ENCODE data around the gene DNMT1.
A peak's percentile ranks its signal among the peaks of the same experiment; 100 is the strongest.

DNMT1 gene

DNA sequence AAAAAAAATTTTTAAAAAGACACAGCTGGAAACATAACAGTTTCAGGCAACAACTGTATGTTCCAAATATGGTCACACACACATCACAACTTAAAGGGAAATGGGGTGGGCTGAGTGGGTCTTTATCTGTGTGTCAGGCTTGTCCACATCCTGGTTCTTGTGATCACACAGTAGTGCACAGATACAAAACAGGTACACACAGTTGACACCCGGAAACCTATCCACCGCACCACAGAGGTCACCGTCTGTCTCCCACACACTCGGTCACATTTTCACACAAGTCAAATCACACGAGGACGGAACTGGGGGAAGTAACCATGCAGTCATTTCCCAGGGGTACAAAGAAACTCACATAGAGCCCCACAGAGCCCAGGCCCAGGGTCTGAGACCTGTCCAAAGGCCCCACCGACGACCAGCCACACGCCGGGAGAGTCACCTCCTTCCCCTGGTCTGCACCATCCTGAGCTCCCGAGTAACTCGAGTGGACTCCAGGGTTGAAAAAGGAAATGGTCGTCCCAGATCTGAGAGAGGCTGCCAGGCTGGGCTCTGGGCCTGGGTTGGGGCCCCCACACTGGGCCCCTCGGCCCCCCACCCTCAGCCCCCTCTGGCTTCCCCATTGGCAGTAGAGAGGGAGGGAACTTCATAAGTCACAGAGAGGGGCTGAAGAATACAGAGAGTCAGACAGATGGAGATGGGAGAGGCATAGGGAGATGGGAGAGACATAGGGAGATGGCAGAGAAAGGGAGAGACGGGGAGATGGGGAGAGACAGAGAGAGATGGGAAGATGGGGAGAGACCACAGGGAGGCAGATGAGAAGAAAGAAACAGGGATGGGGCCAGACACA, 89.9 kb downstream of the DNMT1 start:
- H3K4me3 ChIP-seq (ENCODE audit: low read length): no peak overlapping the region
- DNase-seq (ENCODE audit: low read depth): no peak
- TF ChIP-seq, protein P1, sequence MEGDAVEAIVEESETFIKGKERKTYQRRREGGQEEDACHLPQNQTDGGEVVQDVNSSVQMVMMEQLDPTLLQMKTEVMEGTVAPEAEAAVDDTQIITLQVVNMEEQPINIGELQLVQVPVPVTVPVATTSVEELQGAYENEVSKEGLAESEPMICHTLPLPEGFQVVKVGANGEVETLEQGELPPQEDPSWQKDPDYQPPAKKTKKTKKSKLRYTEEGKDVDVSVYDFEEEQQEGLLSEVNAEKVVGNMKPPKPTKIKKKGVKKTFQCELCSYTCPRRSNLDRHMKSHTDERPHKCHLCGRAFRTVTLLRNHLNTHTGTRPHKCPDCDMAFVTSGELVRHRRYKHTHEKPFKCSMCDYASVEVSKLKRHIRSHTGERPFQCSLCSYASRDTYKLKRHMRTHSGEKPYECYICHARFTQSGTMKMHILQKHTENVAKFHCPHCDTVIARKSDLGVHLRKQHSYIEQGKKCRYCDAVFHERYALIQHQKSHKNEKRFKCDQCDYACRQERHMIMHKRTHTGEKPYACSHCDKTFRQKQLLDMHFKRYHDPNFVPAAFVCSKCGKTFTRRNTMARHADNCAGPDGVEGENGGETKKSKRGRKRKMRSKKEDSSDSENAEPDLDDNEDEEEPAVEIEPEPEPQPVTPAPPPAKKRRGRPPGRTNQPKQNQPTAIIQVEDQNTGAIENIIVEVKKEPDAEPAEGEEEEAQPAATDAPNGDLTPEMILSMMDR (conservative IDR thresholded peaks at IDR 0.05; ENCODE audit: low read length): no peak

DNA sequence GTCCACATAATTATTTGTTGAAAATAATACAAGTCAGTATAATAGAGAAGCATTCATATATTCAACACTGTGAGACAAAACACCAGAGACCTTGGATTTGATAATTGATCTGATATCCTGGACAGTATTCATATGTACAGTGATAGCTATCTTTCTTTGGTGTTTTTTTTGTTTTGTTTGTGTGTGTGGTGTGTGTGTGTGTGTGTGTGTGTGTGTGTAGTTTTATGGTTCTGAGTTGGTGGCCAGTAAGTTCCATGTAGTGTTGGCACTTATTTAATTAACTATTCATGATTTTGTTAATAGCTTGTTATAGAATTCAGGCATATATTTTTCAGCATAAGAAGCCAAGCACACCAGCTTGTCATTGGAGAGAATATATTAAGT, 90.6 kb downstream of the DNMT1 start:
- H3K4me3 ChIP-seq (ENCODE audit: low read length): no peak overlapping the region
- no peak for DNase-seq (ENCODE audit: low read depth)
- TF ChIP-seq, protein P1 (conservative IDR thresholded peaks at IDR 0.05; ENCODE audit: low read length): no peak

DNA sequence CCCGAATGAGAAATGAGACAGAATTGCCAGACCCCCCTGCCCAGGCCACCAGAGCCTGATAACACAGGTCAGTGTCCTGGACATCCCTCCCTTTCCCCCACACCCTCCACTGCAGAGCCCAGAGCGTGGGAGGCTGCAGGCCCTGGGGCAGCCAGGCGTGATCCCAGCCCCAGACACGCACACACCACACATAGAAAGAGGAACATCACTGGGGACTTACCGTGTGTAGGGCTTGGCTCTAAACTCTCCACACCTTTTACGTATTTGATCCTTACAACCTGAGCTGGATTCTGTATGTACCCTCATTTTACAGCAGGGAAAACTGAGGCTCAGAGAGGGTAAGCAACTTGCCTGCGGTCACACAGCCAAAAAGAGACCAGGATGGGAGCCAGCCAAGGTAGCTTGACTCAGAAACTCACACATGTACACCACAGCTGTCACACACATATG, 91.9 kb downstream of the DNMT1 start:
- TF ChIP-seq, protein P1 (conservative IDR thresholded peaks at IDR 0.05; ENCODE audit: low read length): no peak
- DNase-seq (ENCODE audit: low read depth): no peak
- no peak overlapping the region for H3K4me3 ChIP-seq (ENCODE audit: low read length)

DNA sequence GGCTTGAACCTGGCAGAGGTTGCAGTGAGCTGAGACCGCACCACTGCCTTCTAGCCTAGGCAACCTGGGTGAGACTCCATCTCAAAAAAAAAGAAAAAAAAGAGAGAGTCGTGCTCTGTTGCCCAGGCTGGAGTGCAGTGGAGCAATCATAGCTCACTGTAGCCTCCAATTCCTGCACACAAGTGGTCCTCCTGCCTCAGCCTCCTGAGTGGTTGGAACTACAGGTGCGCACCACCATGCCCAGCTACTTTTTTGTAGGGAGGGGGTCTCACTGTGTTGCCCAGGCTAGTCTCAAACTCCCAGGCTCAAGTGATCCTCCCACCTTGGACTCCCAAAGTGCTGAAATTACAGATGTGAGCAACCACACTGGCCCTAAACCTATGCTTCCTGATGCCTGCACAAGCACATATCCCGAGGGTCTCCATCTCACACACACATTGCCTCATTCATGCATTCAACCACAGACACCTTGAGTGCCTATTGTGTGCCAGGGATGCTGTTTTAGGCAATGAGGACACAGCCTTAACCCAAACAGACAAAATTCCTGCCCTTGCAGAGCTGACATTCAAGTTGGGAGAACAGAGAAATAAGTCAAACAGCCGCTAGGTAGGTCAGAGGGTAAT, 94.5 kb downstream of the DNMT1 start:
- no peak for DNase-seq (ENCODE audit: low read depth)
- H3K4me3 ChIP-seq (ENCODE audit: low read length): no peak overlapping the region
- TF ChIP-seq, protein P1 (conservative IDR thresholded peaks at IDR 0.05; ENCODE audit: low read length): no peak

DNA sequence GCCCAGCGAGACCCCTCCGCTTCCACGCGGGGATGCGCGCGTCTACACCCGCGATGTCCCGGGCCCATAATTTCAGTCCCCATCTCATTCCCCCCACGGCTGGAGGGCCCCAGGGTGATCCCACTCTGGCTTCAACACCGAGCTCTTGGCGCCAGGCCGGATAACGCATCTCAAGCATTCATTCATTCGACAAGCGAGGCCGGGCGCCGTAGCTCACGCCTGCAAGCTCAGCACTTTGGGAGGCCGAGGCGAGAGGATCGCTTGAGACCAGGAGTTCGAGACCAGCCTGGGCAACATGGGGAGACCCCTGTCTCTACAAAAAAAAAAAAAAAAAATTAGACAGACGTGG, 98.2 kb downstream of the DNMT1 start:
- DNase-seq (ENCODE audit: low read depth): no peak
- peak overlapping the region; percentile 54 for H3K4me3 ChIP-seq (ENCODE audit: low read length)
- TF ChIP-seq, protein P1 (conservative IDR thresholded peaks at IDR 0.05; ENCODE audit: low read length): no peak

DNA sequence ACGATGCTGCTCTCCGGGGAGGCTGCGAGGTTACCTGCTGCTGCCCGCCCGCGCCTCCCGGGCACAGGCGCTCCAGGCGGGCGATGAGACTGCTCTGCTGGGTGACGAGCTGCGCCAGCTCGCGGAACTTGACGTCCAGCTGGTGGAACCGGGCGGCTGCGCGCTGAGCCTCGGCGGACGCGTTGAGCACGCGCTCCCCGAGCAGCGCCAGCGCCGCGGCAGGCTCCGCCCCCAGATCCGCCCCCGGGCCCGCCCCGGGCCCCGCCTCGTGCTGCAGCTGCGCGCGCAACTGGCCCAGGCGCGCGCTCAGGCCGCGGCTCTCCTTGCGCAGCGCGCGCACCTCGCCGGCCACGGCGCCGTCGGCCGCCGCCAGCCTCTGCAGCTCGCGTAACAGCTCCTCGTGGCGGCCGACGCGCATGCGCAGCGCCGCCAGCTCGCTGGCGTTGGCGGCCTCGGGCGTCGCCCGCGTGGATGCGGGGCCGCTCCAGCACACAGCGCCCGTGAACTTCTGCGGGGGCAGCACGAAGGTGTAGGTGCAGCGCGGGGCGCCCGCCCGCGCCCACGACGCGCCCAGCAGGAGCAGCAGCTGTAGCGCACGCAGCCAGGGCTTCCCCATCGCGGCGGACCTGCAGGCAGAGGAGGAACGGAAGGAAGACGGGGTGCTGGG, 98.7 kb downstream of the DNMT1 start:
- peak overlapping the region; percentile 54 for H3K4me3 ChIP-seq (ENCODE audit: low read length)
- TF ChIP-seq, protein P1 (conservative IDR thresholded peaks at IDR 0.05; ENCODE audit: low read length): no peak
- peak; percentile 89 for DNase-seq (ENCODE audit: low read depth)

Data from AG10803 (cell line).